CD4-positive, alpha-beta T cell treated with Interleukin-6 for 4 hours (primary cell): ENCODE data around the gene RAET1L.
"Not testable (repeated sequence)": the region's sequence is repeated elsewhere in the genome, so short reads cannot be mapped to it uniquely, and the experiment has no call there.

Experiments
- DNase-seq: peaks from one replicate; pipeline ENCODE4 v3.0.0-alpha.2; 2020; ENCODE audit warnings: mixed read lengths

RAET1L gene

DNA sequence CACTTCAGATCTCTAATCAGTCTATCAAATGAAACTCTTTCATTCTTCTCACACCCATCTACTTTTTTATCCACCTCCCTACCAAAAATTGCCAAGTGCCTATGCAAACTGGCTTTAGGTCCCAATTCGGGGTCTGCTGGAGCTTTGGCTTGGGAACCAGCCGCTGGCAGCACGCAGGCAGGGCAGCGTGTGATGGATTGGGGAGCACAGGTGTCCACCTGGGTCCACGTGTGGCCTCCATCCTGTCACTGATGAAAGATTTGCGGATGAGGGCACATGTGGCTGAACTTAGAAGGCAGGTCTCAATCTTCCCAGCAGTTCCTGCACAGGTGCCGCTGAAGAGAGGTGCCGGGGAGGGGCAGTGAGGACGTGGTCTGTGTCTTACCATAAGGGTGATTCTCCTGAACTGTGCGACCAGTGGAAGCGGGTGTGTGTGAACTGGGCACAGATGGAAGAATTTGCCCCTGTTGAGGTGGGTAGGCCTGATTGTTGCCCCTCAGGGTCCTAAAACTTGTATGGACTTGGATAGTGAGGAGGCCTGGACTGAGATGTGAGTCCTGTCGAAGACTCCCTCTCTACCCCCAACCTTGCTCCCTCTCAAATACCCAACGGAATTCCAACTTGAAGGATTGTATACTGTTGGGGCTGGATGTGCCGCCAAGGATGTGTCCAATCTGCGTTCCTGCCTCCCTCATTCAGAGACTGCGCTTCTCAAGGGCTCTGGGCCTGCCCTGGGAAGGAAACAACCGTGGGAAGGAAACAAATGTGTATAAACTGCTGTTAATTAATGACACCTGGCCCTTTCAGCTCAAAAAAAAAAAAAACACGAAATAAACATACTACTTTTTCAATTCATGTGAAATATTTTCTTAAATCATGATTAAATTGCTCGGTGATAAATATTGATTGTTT, 18.4 kb upstream of the RAET1L start:
- DNase-seq, result no peak

DNA sequence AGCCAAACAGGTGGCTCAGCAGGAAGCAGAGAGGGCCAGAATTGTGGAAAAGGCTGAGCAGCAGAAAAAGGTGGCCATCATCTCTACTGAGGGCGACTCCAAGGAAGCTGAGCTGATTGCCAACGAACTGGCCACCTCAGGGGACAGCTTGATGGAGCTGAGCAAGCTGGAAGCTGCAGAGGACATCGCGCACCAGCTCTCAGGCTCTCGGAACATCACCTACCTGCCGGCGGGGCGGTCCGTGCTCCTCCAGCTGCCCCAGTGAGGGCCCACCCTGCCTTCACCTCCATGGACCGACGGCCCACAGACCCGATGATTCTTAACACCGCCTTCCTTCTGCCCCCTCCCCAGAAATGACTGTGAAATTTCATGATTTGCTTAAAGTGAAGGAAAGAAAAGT, 17.8 kb upstream of the RAET1L start:
- no peak for DNase-seq

DNA sequence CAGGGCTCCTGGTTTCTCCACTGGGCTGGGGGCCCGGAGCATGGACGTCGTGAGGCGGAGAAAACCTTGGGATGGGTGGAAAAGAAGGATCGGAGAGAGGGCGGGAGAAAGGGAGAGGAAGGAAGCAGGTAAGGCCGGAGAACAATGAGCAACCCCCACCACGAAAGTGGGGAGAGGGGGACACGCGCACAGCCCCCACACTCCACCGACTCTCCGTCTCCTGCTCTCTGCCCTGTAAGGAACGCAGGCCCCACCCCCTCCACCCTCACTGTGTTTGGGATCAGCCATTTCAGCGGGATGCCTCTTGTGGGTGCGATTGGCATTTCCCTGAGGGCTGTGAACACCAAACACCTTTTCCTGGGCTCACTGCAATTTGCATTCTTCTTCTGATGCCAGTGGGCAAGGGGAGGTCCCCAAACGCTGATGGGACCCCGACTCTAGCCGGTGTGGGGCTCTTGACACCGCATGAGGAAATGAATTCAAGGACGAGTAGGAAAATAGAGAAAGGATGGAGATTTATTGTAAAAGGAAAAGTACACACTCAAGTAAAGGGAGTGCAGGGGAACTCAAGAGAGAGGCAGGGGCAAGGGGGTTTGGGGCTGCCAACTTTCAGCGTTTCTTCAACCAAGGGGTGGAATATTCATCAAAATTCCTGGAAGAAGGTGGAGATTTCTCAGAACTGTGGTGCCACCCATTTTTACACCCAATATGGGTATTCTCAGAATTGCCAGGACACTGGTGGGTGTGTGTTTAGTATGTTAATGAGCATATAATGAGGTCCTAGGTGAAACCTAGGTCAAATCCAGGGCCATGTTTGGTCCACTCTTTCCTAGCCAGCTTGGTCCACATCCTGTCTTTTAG, 13.1 kb upstream of the RAET1L start:
- DNase-seq, result no peak

DNA sequence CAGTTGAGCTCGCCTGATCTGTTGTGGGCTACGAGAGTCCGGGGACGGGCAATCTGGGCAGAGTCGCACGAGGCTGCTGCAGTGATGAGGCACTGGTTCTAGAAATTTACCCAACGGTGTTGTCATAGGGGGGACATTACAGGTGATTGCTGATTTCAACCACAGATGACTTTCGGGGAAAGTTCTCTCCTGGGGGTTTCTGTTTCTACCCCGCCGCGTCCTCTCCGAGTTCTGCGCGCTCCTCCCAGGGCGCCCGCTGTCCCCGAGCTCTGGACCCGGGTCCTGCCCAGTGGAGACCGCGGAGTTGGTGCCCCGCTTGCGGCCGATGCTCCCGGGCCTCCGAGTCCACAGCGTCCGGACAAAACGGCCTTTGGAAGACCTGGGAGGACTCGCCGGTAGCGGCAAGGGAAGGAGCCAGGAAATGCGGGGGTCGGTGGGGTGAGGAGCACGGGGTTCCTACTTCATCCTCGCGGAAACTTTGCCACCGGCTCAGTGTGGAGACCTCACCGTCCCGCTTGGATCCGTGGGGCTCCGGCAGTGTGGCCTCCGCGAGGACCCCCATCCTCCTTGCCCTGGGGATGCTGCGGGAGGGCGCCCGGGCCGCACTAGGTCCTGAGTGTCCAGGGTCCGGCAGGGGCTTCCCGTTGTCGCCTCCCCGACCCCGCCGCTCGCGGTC, 12.3 kb upstream of the RAET1L start:
- DNase-seq, result no peak

GRCh38 chr6:150036081-150036480, 10.7 kb upstream of the RAET1L start:
- DNase-seq, result no peak

GRCh38 chr6:150033207-150033771, 8.0 kb upstream of the RAET1L start:
- no peak for DNase-seq

- no peak for DNase-seq
Measured at GRCh38 chr6:150032598-150032997, 7.3 kb upstream of the RAET1L start.

GRCh38 chr6:150030611-150031010, 5.3 kb upstream of the RAET1L start:
- DNase-seq, result no peak

DNA sequence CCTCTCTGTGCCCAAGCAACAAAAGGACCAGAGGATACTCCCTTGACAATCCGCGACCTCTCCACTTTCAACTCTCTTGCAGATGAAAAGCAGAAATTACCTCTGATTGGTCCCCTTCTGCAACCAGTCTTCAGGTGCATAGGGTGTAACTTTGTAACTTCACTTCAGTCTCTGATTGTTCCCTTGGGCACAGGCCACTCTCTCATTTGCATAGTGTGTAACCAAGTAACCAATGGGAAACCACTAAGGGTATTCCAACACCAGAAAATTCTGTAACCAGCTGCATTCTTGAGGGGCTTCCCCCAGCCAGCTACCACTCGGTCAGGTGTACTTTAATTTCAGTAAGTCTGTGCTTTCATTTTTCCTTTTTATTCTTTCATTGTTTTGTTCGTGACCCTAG, 4.4 kb upstream of the RAET1L start:
- DNase-seq, result no peak

GRCh38 chr6:150029276-150029675, 3.9 kb upstream of the RAET1L start:
- no peak for DNase-seq

- DNase-seq, result no peak
Measured at GRCh38 chr6:150028799-150029198, 3.5 kb upstream of the RAET1L start.

DNA sequence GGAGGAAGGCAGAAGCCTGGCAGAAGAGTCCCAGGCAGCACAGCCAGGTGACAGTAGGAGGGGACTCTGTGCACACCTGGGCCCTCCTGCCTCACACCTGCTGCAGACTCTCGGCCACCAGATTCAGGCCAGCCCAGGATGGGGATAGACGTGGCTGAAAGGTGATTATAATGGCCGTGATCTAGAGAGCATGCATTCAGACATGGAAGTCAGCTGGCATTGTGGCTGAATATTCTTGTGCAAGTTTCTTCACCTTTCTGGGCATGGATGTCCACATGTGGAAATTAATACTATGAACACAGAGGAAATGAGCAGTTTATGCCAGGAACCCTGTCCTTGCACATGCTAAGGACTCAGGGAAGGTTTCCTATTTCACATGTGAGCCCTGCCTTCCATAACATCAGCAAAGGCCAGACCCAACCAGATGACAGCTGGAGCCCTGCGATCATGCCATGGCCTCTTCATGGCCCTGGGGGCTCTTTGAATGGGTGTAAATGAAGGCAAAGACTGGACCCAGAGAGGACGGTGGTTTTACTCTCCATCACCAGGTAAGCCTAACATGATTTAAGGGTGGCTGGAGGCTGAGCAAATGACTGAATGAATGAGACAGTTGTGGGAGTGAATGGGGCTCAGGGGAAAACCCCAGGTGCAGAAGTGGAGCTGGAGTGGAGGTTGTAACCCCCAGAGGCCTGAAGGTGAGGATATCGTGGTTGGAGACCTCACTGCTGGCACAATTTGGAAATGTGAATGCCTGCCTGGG, 2.7 kb upstream of the RAET1L start:
- DNase-seq, result no peak

GRCh38 chr6:150026976-150027805, 1.9 kb upstream of the RAET1L start:
- no peak for DNase-seq

- no peak for DNase-seq
Measured at GRCh38 chr6:150024646-150025155, 631 bp downstream of the RAET1L start.

GRCh38 chr6:150024021-150024420, 1.3 kb downstream of the RAET1L start:
- DNase-seq, result not testable (repeated sequence)

GRCh38 chr6:150021870-150022269, 3.5 kb downstream of the RAET1L start:
- not testable (repeated sequence) for DNase-seq

- DNase-seq, result no peak
Measured at GRCh38 chr6:150018846-150019580, 6.3 kb downstream of the RAET1L start.

- DNase-seq, result not testable (repeated sequence)
Measured at GRCh38 chr6:150017186-150017521, 8.2 kb downstream of the RAET1L start.

DNA sequence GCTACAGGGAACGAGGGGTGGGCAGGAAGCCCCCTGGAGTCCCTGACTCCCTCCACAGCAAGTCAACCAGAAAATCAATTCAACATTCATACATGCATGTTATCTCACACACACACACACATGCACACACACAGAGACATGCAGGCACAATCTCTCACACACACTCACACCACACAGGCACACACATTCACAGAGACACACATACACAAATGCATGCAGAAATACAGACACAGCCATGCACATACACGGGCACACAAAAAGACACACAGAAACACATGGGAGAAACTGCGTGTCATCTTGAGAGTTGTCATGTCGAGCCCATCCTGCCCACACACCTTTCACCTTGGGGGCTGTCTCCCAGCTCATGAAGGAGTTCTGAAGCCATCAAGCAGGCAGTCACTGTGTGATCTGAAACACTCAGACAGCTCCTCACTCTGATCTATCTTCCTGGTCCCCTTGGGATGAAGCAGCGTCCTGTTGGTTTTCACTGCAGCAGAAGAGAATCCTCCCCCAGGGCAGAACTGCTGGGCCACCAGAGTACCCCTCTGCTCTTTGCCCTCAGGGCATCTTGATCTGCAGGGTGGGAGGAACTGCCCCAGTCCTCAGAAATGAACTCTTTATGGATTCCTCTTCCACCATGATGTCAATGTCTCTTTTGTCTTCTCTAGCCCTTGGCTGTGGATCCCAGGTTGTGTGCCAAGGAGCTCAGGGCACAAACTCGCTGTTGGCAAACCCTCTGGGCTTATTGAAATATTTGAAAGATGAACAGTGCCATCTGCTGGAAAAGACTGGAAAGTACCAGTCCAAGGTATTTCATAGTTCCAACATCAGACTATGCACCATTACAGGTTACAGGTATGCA, 8.8 kb downstream of the RAET1L start:
- DNase-seq, result peak; percentile 66
